D341Med (cell line): ENCODE measurements around the gene CADPS2.
"Not testable (repeated sequence)": the region's sequence is repeated elsewhere in the genome, so short reads cannot be mapped to it uniquely, and the experiment has no call there.

Experiments
- DNase-seq: peaks from one replicate; pipeline ENCODE4 v3.0.0; 2012; ENCODE audit warnings: low spot score

The CADPS2 gene

GRCh38 chr7:122849957-122850328, 36.3 kb downstream of the CADPS2 start:
- no peak for DNase-seq

- DNase-seq, result no peak
Measured at GRCh38 chr7:122849322-122849956, 36.8 kb downstream of the CADPS2 start.

GRCh38 chr7:122847871-122848473, 38.3 kb downstream of the CADPS2 start:
- DNase-seq, result no peak

GRCh38 chr7:122846591-122846990, 39.7 kb downstream of the CADPS2 start:
- no peak for DNase-seq

GRCh38 chr7:122845286-122845685, 41.0 kb downstream of the CADPS2 start:
- no peak for DNase-seq

GRCh38 chr7:122844191-122844988, 41.9 kb downstream of the CADPS2 start:
- no peak for DNase-seq

GRCh38 chr7:122842971-122843370, 43.3 kb downstream of the CADPS2 start:
- no peak for DNase-seq

- not testable (repeated sequence) for DNase-seq
Measured at GRCh38 chr7:122836286-122836685, 50.0 kb downstream of the CADPS2 start.

- not testable (repeated sequence) for DNase-seq
Measured at GRCh38 chr7:122834571-122834942, 51.7 kb downstream of the CADPS2 start.

- no peak for DNase-seq
Measured at GRCh38 chr7:122833888-122834570, 52.2 kb downstream of the CADPS2 start.

GRCh38 chr7:122831436-122831835, 54.8 kb downstream of the CADPS2 start:
- no peak for DNase-seq

- no peak for DNase-seq
Measured at GRCh38 chr7:122829962-122830361, 56.3 kb downstream of the CADPS2 start.

- DNase-seq, result no peak
Measured at GRCh38 chr7:122827763-122828162, 58.5 kb downstream of the CADPS2 start.

- no peak for DNase-seq
Measured at GRCh38 chr7:122813845-122814244, 72.4 kb downstream of the CADPS2 start.

GRCh38 chr7:122803851-122804250, 82.4 kb downstream of the CADPS2 start:
- no peak for DNase-seq

GRCh38 chr7:122803323-122803722, 82.9 kb downstream of the CADPS2 start:
- DNase-seq, result peak; percentile 31

- DNase-seq, result no peak
Measured at GRCh38 chr7:122802301-122802751, 83.9 kb downstream of the CADPS2 start.

GRCh38 chr7:122791959-122792545, 94.2 kb downstream of the CADPS2 start:
- DNase-seq, result no peak

- no peak for DNase-seq
Measured at GRCh38 chr7:122790591-122790990, 95.7 kb downstream of the CADPS2 start.

GRCh38 chr7:122790132-122790531, 96.1 kb downstream of the CADPS2 start:
- no peak for DNase-seq

- no peak for DNase-seq
Measured at GRCh38 chr7:122789156-122789555, 97.1 kb downstream of the CADPS2 start.

- DNase-seq, result peak; percentile 34
Measured at GRCh38 chr7:122770686-122771335, 115.4 kb downstream of the CADPS2 start.
